Ascending aorta (tissue), 2 donors: ENCODE results near the gene ATP8A2. TPM values are rescaled to one million over a fixed set of nuclear protein-coding genes. Genes with fewer than 3 reads are reported as not detected.

Experiments
- DNase-seq, 2 donors: peaks; one replicate each; pipeline ENCODE4 v3.0.0-alpha.2; 2019; ENCODE audit warnings: low spot score in 2 of 2
- H3K27ac ChIP-seq, 2 donors: fragments of 200-600 bp; sonication (generic); one replicate each; pipeline ENCODE4 v1.5.1; 2016 to 2017; ENCODE audit warnings: mild to moderate bottlenecking in 1 of 2
- H3K27me3 ChIP-seq: fragments of 200-600 bp; sonication (generic); one replicate; pipeline ENCODE4 v1.5.1; 2017
- H3K36me3 ChIP-seq, 2 donors: fragments of 200-600 bp; sonication (generic); one replicate each; pipeline ENCODE4 v1.5.1; 2016
- H3K4me1 ChIP-seq, 2 donors: fragments of 200-600 bp; sonication (generic); one replicate each; pipeline ENCODE4 v1.5.1; 2016 to 2017; ENCODE audit warnings: mild to moderate bottlenecking in 1 of 2
- H3K4me3 ChIP-seq, 2 donors: fragments of 200-600 bp; sonication (generic); one replicate each; pipeline ENCODE4 v1.5.1; 2016 to 2017; ENCODE audit warnings: mild to moderate bottlenecking in 1 of 2
- H3K9me3 ChIP-seq, 2 donors: fragments of 200-600 bp; sonication (generic); one replicate each; pipeline ENCODE4 v1.5.1; 2016
- intact Hi-C: fragments of 100-400 bp; cut with DNase I; formaldehyde crosslinking; loops from one replicate; pipeline ENCODE4 v1.15.1; 2023
- total RNA-seq: library from RNA; depleted of rRNA; stranded (reverse); fragments of >200 nt; gene quantifications from one replicate; pipeline ENCODE4 v1.1.0, GENCODE V29; 2016
- TF ChIP-seq, protein P1 (sequence below), 3 experiments: fragments of 200-600 bp in 2 of 3; fragments of 450-650 bp in 1 of 3; sonication (generic) in 2 of 3; IDR thresholded peaks; one replicate each; pipeline ENCODE4 v1.5.1; 2016 to 2019; ENCODE audit warnings: antibody characterized with exemption in 3 of 3, mild to moderate bottlenecking in 1 of 3, moderate library complexity in 1 of 3

Gene ATP8A2
- total RNA-seq, 1 donor from 2014 or later, result under 0.01 TPM

- H3K27me3 ChIP-seq, result no peaks in the 10 kb centered on the region
- no peaks in the 10 kb centered on the region for H3K9me3 ChIP-seq
- H3K4me3 ChIP-seq, result no peak overlapping the region
- TF ChIP-seq, protein P1, sequence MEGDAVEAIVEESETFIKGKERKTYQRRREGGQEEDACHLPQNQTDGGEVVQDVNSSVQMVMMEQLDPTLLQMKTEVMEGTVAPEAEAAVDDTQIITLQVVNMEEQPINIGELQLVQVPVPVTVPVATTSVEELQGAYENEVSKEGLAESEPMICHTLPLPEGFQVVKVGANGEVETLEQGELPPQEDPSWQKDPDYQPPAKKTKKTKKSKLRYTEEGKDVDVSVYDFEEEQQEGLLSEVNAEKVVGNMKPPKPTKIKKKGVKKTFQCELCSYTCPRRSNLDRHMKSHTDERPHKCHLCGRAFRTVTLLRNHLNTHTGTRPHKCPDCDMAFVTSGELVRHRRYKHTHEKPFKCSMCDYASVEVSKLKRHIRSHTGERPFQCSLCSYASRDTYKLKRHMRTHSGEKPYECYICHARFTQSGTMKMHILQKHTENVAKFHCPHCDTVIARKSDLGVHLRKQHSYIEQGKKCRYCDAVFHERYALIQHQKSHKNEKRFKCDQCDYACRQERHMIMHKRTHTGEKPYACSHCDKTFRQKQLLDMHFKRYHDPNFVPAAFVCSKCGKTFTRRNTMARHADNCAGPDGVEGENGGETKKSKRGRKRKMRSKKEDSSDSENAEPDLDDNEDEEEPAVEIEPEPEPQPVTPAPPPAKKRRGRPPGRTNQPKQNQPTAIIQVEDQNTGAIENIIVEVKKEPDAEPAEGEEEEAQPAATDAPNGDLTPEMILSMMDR (IDR thresholded peaks at IDR 0.05), result no peak
- H3K27ac ChIP-seq, result no peak overlapping the region
- H3K36me3 ChIP-seq, result no peaks in the 10 kb centered on the region
- DNase-seq, result no peak
- intact Hi-C loops, result no loop called here
- H3K4me1 ChIP-seq, result no peaks in the 10 kb centered on the region
Measured at GRCh38 chr13:25489238-25489637, 117.5 kb downstream of the ATP8A2 start.

DNA sequence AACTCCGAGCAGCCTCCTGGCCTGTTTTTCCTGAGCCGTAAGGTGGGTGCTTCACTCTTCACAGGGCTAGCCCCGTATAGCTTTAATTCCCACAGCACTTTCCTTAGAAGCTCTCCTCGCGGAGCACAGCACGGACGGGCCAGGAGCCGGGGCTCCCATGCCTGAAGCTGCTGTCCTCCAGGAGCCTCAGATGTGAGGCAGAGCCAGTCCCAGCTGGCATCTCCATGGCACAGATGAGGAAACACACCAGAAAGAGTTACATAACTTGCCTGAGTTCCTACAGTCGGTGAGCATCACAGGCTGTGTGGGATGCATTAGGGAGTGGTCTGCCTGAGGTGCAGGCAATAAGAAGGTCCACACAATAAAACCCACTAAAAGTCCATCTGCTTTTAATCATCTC, 118.5 kb downstream of the ATP8A2 start:
- intact Hi-C loops, result no loop called here
- no peak overlapping the region for H3K27ac ChIP-seq

DNA sequence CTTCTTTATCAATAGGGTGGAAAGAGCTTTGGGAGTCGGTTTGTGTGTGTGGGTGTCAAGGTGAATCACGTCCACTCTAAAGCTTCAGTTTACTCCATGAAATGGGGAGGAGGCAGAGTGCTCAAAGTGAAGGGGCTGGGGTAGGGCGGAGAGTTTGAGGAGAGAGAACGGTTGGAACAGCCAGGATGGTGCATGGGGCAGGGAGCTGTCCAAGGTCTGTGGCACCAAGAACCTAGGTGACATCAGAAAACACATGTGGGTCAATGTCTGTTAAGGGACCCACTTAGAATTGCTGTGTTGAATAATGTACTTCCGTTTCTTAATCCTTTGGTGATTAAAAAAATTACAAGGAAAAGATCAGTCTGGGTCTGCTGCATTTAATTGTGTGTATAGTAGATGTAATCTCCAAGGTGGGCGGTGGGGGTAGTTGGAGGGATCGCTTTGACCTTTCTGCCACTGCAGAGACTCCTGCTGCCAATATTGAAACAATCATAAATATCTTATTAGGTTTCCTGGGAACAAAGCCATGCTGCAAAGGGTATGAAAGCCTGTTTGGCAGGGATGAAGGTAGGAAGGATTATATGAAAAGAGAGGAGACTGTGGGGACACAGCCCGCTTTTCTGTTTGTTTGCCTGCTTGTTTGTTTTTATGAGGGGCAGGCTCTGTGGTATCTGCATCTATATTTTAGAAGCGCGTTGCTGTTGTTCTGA, 122.3 kb downstream of the ATP8A2 start:
- intact Hi-C loops, result no loop called here
- Histone ChIP-seq H3K36me3 (no peaks in the 10 kb centered on the region), H3K27me3 (no peaks in the 10 kb centered on the region), H3K27ac (no peak overlapping the region), H3K9me3 (no peaks in the 10 kb centered on the region), H3K4me3 (no peak overlapping the region), H3K4me1 (no peaks in the 10 kb centered on the region)
- DNase-seq, result no peak
- TF ChIP-seq, protein P1 (IDR thresholded peaks at IDR 0.05), result no peak

More for the DNA sequence above, 118.5 kb downstream of the ATP8A2 start:
- H3K4me3 ChIP-seq, result no peak overlapping the region
- H3K9me3 ChIP-seq, result no peaks in the 10 kb centered on the region
- no peak for DNase-seq
- TF ChIP-seq, protein P1 (IDR thresholded peaks at IDR 0.05), result no peak
- no peaks in the 10 kb centered on the region for H3K27me3 ChIP-seq
- no peaks in the 10 kb centered on the region for H3K36me3 ChIP-seq
- H3K4me1 ChIP-seq, result no peaks in the 10 kb centered on the region

DNA sequence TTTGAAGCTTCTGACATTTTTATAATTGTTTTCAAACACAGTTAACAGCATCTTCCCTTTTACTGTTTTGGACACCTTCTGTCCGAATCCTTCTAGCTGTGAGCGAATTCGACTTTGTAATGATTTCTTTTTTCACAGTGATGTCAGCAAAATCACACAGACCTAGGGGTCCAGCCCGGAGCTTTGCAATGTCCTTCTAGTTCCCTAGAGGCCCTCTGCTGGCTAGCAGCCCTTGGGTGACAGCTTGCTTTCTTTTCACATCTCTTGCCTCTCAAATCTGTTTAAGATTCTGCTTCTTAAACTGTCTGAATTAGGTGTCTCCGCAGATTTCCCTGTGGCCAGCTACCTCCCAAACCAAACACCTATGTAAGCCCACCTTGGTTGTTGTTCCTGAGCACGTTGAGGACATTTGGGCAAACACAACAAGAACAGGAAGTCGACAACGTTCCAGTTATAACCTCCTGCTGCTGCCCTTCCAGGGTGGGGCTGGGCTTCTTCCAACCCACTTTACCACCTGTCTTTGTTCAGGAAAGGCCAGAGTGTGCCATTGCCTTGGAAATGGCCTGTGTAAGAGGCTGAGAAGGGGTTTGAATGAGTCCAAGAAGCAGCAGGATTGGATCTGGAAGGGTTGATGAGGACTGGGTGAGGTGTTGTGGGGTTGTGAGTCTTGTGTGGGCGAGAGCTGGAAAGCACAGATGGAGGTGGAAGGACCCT, 123.1 kb downstream of the ATP8A2 start:
- no peaks in the 10 kb centered on the region for H3K4me1 ChIP-seq
- H3K9me3 ChIP-seq, result no peaks in the 10 kb centered on the region
- DNase-seq, result no peak
- TF ChIP-seq, protein P1 (IDR thresholded peaks at IDR 0.05), result no peak
- no peak overlapping the region for H3K4me3 ChIP-seq
- no peaks in the 10 kb centered on the region for H3K27me3 ChIP-seq
- intact Hi-C loops, result no loop called here
- H3K36me3 ChIP-seq, result no peaks in the 10 kb centered on the region
- no peak overlapping the region for H3K27ac ChIP-seq

DNA sequence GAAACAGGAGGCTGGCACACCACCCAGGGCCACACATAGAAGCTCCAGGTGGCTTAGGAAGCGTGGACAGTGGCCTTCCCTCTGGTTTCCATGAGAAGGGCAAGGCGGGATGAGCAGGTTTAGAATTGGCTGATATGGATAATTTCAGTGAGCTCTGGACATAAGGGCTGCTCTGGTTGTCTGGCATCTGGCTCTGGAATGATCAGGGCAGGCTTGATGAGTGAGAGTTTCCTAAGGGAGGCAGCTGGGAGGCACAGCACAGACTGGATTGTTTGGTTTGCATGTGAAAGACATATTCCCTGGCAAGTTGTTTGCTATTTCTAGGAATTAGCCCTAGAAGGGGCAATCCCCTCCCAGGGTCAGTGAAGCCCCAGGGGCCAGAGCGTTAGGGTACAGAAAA, 129.5 kb downstream of the ATP8A2 start:
- intact Hi-C loops, result no loop called here
- TF ChIP-seq, protein P1 (IDR thresholded peaks at IDR 0.05), result no peak
- no peaks in the 10 kb centered on the region for H3K4me1 ChIP-seq
- no peak overlapping the region for H3K4me3 ChIP-seq
- no peaks in the 10 kb centered on the region for H3K27me3 ChIP-seq
- no peaks in the 10 kb centered on the region for H3K36me3 ChIP-seq
- H3K27ac ChIP-seq, result no peak overlapping the region
- no peak for DNase-seq
- no peaks in the 10 kb centered on the region for H3K9me3 ChIP-seq
